Esophagus muscularis mucosa (tissue), 4 donors: Measurements from ENCODE around the gene APOE. TPM values are rescaled to one million over a fixed set of nuclear protein-coding genes. Genes with fewer than 3 reads are reported as not detected.

Experiments used
- DNase-seq: peaks from one replicate; pipeline ENCODE4 v3.0.0-alpha.2; 2017; ENCODE audit errors: extremely low spot score
- H3K27ac ChIP-seq, 4 donors: fragments of 200-600 bp; sonication (generic); replicated peaks in 1 of 4; 1 replicate in 3 of 4; 2 replicates in 1 of 4; pipeline ENCODE4 v1.5.1; 2016 to 2019; ENCODE audit warnings: mild to moderate bottlenecking in 1 of 4
- H3K27me3 ChIP-seq, 4 donors: fragments of 200-600 bp; sonication (generic); one replicate each; pipeline versions ENCODE4 v1.5.1 to v1.6.0; 2016 to 2019
- H3K36me3 ChIP-seq, 4 donors: fragments of 200-600 bp; sonication (generic); one replicate each; pipeline ENCODE4 v1.5.1; 2016 to 2019
- H3K4me1 ChIP-seq, 4 donors: fragments of 200-600 bp; sonication (generic); one replicate each; pipeline ENCODE4 v1.5.1; 2016 to 2019
- H3K4me3 ChIP-seq, 4 donors: fragments of 200-600 bp; sonication (generic); 1 replicate in 2 of 4; 2 replicates in 2 of 4; pipeline ENCODE4 v1.5.1; 2016 to 2019; ENCODE audit warnings: mild to moderate bottlenecking in 4 of 4, moderate library complexity in 1 of 4
- H3K9me3 ChIP-seq, 4 donors: fragments of 200-600 bp; sonication (generic); 1 replicate in 3 of 4; 2 replicates in 1 of 4; pipeline ENCODE4 v1.5.1; 2016 to 2019
- EP300 ChIP-seq: sonication (generic); formaldehyde crosslinking; IDR thresholded peaks from one replicate; pipeline ENCODE4 v1.6.1; 2017; ENCODE audit warnings: antibody characterized with exemption
- POLR2A ChIP-seq: fragments of 450-650 bp; IDR thresholded peaks from one replicate; pipeline ENCODE4 v1.6.1; 2017; ENCODE audit warnings: antibody characterized with exemption, moderate library complexity, mild to moderate bottlenecking, low read depth
- POLR2AphosphoS5 ChIP-seq, 2 donors: sonication (generic); formaldehyde crosslinking; IDR thresholded peaks; one replicate each; pipeline ENCODE4 v1.6.1; 2017; ENCODE audit warnings: antibody characterized with exemption in 2 of 2
- WGBS: methylation state at CpG from one replicate; pipeline ENCODE4 v1.1.5; 2018; 5-methylcytosine and 5-hydroxymethylcytosine counted together
- intact Hi-C: fragments of 100-400 bp; cut with DNase I; formaldehyde crosslinking; loops from one replicate; pipeline ENCODE4 v1.15.1; 2023
- total RNA-seq, 4 donors: library from RNA; depleted of rRNA; stranded (reverse); fragments of >200 nt; gene quantifications; one replicate each; pipeline versions ENCODE4 v1.1.0 to v1.2.1, GENCODE V29; 2016
- TF ChIP-seq, protein P1 (sequence below), 3 experiments: fragments of 200-600 bp in 2 of 3; fragments of 450-650 bp in 1 of 3; sonication (generic) in 2 of 3; IDR thresholded peaks; one replicate each; pipeline ENCODE4 v1.5.1; 2017 to 2019; ENCODE audit warnings: antibody characterized with exemption in 3 of 3, mild to moderate bottlenecking in 2 of 3, moderate library complexity in 1 of 3

The APOE gene
- total RNA-seq, 4 donors from 2014 or later = 20.3 to 47.3 (median 37.2) TPM

DNA sequence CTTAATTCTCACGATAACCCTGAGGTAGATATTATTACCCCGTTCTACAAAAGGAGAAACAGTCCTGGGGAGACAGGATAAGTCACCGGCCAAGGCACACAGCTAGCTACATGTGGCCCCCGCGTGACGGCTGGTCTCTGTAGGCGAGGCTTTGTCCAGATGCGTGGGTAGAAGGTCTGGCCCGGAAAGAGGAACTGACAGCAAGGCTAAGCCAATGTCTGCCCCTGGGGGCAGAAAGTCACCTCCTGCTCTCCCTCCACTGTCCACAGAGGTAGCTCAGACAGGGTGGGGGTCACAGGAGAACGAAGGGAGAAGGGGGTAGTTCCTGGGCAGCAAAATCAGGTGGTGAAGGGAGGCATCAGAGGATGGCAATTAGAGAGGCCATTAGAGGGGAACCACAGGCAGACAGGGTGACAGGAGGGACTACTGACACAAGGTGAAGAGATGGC lies 38.2 kb downstream of the APOE start:
- intact Hi-C loops = no loop called here
- WGBS = 59% methylated on average over 9 of the region's 10 CpGs

DNA sequence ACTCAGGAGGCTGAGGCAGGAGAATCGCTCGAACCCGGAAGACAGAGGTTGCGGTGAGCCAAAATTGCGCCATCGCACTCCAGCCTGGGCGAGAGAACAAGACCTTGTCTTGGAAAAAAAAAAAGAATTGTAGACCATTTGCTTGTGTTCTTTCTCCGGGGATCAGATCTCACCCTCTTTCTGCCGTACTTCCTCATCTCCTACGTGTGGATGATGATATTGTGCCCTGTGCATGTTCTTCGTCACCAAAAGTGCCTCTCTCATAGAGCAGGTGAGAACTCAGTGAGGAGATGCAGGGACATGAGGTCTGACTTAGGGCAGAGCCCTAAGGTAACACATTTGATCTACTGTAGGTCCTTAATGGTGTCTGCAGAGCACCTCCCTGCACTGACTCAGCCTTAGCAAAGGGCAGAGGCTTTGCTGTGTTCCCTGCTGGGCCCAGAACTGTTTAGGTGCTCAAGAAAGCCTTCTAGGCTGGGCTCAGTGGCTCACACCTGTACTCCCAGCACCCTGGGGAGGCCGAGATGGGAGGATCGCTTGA lies 41.5 kb downstream of the APOE start:
- WGBS = 91% methylated on average over 12 of the region's 13 CpGs
- Histone ChIP-seq H3K27me3 (no peaks in the 10 kb centered on the region), H3K4me1 (peaks cover 10 to 14% (median 12%) of the 10 kb centered on the region in 4 donors), H3K36me3 (peaks cover 0 to 22% (median 13%) of the 10 kb centered on the region in 4 donors), H3K27ac (no peak overlapping the region), H3K9me3 (no peaks in the 10 kb centered on the region), H3K4me3 (no peak overlapping the region)
- DNase-seq = no peak
- TF ChIP-seq POLR2A (no peak), POLR2AphosphoS5 (IDR thresholded peaks at IDR 0.05) (no peak), EP300 (no peak)
- TF ChIP-seq, protein P1, sequence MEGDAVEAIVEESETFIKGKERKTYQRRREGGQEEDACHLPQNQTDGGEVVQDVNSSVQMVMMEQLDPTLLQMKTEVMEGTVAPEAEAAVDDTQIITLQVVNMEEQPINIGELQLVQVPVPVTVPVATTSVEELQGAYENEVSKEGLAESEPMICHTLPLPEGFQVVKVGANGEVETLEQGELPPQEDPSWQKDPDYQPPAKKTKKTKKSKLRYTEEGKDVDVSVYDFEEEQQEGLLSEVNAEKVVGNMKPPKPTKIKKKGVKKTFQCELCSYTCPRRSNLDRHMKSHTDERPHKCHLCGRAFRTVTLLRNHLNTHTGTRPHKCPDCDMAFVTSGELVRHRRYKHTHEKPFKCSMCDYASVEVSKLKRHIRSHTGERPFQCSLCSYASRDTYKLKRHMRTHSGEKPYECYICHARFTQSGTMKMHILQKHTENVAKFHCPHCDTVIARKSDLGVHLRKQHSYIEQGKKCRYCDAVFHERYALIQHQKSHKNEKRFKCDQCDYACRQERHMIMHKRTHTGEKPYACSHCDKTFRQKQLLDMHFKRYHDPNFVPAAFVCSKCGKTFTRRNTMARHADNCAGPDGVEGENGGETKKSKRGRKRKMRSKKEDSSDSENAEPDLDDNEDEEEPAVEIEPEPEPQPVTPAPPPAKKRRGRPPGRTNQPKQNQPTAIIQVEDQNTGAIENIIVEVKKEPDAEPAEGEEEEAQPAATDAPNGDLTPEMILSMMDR (IDR thresholded peaks at IDR 0.05) = no peak
- intact Hi-C loops = no loop called here

More for the DNA sequence above, 38.2 kb downstream of the APOE start:
- Histone ChIP-seq H3K27ac (no peak overlapping the region), H3K36me3 (peaks cover 0 to 5% (median 0%) of the 10 kb centered on the region in 4 donors), H3K9me3 (no peaks in the 10 kb centered on the region), H3K4me3 (no peak overlapping the region), H3K4me1 (no peaks in the 10 kb centered on the region), H3K27me3 (no peaks in the 10 kb centered on the region)
- DNase-seq = no peak
- TF ChIP-seq POLR2AphosphoS5 (IDR thresholded peaks at IDR 0.05) (no peak), EP300 (no peak), POLR2A (no peak)
- TF ChIP-seq, protein P1 (IDR thresholded peaks at IDR 0.05) = no peak

DNA sequence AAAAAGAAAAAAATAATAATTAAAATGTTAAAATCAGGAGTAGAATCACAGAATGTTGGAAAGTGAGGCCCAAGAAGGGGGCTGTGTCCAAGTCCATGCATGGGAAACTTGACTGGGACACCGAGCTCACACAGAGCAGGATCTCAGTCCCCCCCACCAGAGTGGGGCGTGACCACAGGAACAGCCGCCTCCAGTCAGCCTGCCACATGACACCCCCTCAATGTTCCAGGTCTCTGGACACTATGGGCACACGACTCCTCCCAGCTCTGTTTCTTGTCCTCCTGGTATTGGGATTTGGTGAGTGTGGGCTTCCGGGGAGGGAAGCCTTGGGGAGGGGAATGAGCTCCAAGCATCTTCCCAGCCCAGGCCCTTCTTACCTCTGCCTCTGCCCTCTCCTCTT lies 42.6 kb downstream of the APOE start:
- no peak overlapping the region for H3K4me3 ChIP-seq
- peaks cover 0 to 31% (median 13%) of the 10 kb centered on the region in 4 donors for H3K36me3 ChIP-seq
- H3K4me1 ChIP-seq = peaks cover 10 to 20% (median 19%) of the 10 kb centered on the region in 4 donors
- DNase-seq = no peak
- WGBS = 74% methylated on average over 5 of the region's 5 CpGs
- TF ChIP-seq POLR2A (no peak), POLR2AphosphoS5 (IDR thresholded peaks at IDR 0.05) (no peak)
- TF ChIP-seq, protein P1 (IDR thresholded peaks at IDR 0.05) = no peak
- no peak overlapping the region for H3K27ac ChIP-seq
- intact Hi-C loops = no loop called here
- no peaks in the 10 kb centered on the region for H3K27me3 ChIP-seq
- no peaks in the 10 kb centered on the region for H3K9me3 ChIP-seq

GRCh38 chr19:44948763-44949374 lies 43.3 kb downstream of the APOE start:
- intact Hi-C loops = no loop called here
- H3K27ac ChIP-seq = no peak overlapping the region
- no peaks in the 10 kb centered on the region for H3K27me3 ChIP-seq
- DNase-seq = no peak
- H3K4me3 ChIP-seq = no peak overlapping the region
- H3K36me3 ChIP-seq = peaks cover 0 to 31% (median 13%) of the 10 kb centered on the region in 4 donors
- no peak for TF ChIP-seq POLR2A
- TF ChIP-seq EP300 = no peak
- TF ChIP-seq, protein P1 (IDR thresholded peaks at IDR 0.05) = no peak
- TF ChIP-seq POLR2AphosphoS5 (IDR thresholded peaks at IDR 0.05) = no peak
- 89% methylated on average over 3 of the region's 5 CpGs for WGBS
- peaks cover 12 to 26% (median 25%) of the 10 kb centered on the region in 4 donors for H3K4me1 ChIP-seq
- no peaks in the 10 kb centered on the region for H3K9me3 ChIP-seq
